ENCODE data around the gene COX10. TPM values are rescaled to one million over a fixed set of nuclear protein-coding genes. Genes with fewer than 3 reads are reported as not detected.

The COX10 gene
- total RNA-seq, 2 donors from 2014 or later, result 31.6 to 67.6 TPM

GRCh38 chr17:14203388-14203787 lies 134.1 kb downstream of the COX10 start:
- no peak overlapping the region for H3K27ac ChIP-seq
- H3K36me3 ChIP-seq, result peaks cover 14% of the 10 kb centered on the region
- no peaks in the 10 kb centered on the region for H3K9me3 ChIP-seq
- H3K27me3 ChIP-seq, result no peaks in the 10 kb centered on the region
- no peak overlapping the region for H3K4me3 ChIP-seq
- DNase-seq (ENCODE audit: low spot score), result no peak
- peaks cover 0 to 3% of the 10 kb centered on the region in 2 donors for H3K4me1 ChIP-seq
- TF ChIP-seq, protein P1, sequence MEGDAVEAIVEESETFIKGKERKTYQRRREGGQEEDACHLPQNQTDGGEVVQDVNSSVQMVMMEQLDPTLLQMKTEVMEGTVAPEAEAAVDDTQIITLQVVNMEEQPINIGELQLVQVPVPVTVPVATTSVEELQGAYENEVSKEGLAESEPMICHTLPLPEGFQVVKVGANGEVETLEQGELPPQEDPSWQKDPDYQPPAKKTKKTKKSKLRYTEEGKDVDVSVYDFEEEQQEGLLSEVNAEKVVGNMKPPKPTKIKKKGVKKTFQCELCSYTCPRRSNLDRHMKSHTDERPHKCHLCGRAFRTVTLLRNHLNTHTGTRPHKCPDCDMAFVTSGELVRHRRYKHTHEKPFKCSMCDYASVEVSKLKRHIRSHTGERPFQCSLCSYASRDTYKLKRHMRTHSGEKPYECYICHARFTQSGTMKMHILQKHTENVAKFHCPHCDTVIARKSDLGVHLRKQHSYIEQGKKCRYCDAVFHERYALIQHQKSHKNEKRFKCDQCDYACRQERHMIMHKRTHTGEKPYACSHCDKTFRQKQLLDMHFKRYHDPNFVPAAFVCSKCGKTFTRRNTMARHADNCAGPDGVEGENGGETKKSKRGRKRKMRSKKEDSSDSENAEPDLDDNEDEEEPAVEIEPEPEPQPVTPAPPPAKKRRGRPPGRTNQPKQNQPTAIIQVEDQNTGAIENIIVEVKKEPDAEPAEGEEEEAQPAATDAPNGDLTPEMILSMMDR (IDR thresholded peaks at IDR 0.05), result no peak

DNA sequence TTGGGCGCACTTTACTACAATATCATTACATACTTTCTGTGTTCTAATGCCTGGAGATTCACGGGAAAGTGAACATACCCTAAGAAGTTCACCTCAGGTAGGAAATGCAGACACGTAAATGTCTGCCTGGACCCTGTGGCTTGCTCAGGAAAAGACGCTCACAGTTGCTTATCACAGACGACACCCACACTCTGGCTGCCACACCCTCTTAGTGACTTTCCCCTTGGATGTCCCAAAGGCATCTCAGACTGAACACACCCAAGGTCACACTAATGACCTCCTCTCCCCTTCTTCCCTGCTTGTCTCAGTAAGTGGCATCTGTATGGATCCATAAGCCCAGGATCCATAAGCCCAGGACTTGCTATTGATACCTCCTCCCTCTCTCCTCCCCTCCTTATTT lies 134.8 kb downstream of the COX10 start:
- Histone ChIP-seq H3K27me3 (no peaks in the 10 kb centered on the region), H3K9me3 (no peaks in the 10 kb centered on the region), H3K27ac (no peak overlapping the region), H3K4me3 (no peak overlapping the region), H3K4me1 (peaks cover 0 to 3% of the 10 kb centered on the region in 2 donors), H3K36me3 (peaks cover 14% of the 10 kb centered on the region)
- TF ChIP-seq, protein P1 (IDR thresholded peaks at IDR 0.05), result no peak
- no peak for DNase-seq (ENCODE audit: low spot score)

DNA sequence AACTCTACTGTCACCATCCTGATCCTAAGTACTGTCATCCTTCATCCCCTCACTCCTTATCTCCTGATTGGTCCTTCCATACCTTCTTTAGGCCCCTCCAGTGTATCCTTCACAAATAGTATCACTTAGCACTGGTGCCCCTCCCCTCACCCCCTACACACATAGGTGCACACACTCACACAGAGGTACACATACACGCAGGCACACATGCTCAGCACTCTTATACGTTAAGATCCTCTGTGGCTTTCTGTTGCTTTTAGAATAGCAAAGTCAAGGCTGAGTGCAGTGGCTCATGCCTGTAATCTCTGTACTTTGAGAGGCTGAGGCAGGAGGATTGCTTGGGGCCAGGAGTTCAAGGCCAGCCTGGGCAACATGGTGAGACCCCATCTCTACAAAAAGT lies 135.2 kb downstream of the COX10 start:
- H3K9me3 ChIP-seq, result no peaks in the 10 kb centered on the region
- no peak overlapping the region for H3K4me3 ChIP-seq
- no peaks in the 10 kb centered on the region for H3K27me3 ChIP-seq
- TF ChIP-seq, protein P1 (IDR thresholded peaks at IDR 0.05), result no peak
- H3K4me1 ChIP-seq, result peaks cover 0 to 3% of the 10 kb centered on the region in 2 donors
- H3K36me3 ChIP-seq, result peaks cover 14% of the 10 kb centered on the region
- DNase-seq (ENCODE audit: low spot score), result no peak
- no peak overlapping the region for H3K27ac ChIP-seq

- H3K9me3 ChIP-seq, result no peaks in the 10 kb centered on the region
- peaks cover 0 to 3% of the 10 kb centered on the region in 2 donors for H3K4me1 ChIP-seq
- H3K27ac ChIP-seq, result peak overlapping the region in 1 of 2 donors; percentile 50
- no peak overlapping the region for H3K4me3 ChIP-seq
- TF ChIP-seq, protein P1 (IDR thresholded peaks at IDR 0.05), result no peak
- no peak for DNase-seq (ENCODE audit: low spot score)
- H3K36me3 ChIP-seq, result peaks cover 14% of the 10 kb centered on the region
- no peaks in the 10 kb centered on the region for H3K27me3 ChIP-seq
These were observed 136.1 kb downstream of the COX10 start for GRCh38 chr17:14205380-14205779.

DNA sequence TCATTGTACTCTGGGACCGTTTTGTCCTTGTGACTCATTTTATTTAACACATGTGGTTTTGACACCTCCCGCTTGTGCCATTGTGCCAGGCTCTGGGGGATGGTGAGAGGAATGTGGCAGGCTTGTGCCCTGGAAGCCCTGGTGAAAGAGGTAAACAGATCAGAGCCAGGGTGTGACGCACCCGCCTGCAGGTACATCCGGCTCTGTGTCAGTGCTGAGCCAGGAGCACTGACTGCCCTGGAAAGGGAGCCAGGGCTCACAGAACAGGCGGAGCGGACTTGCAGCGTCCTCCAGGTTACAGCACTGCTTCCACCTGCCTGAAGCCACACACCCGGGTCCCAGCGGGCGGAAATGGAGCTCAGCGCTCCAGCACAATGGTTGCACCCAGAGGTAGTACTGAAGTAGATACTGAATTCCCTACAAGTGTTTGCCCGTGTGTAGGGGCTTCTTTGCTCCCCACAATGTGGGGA lies 136.7 kb downstream of the COX10 start:
- peaks cover 14% of the 10 kb centered on the region for H3K36me3 ChIP-seq
- no peaks in the 10 kb centered on the region for H3K9me3 ChIP-seq
- H3K4me1 ChIP-seq, result peaks cover 0 to 3% of the 10 kb centered on the region in 2 donors
- peak; percentile 76 for DNase-seq (ENCODE audit: low spot score)
- TF ChIP-seq, protein P1 (IDR thresholded peaks at IDR 0.05), result no peak
- H3K27me3 ChIP-seq, result no peaks in the 10 kb centered on the region
- peak overlapping the region in 1 of 2 donors; percentile 50 for H3K27ac ChIP-seq
- H3K4me3 ChIP-seq, result no peak overlapping the region

DNA sequence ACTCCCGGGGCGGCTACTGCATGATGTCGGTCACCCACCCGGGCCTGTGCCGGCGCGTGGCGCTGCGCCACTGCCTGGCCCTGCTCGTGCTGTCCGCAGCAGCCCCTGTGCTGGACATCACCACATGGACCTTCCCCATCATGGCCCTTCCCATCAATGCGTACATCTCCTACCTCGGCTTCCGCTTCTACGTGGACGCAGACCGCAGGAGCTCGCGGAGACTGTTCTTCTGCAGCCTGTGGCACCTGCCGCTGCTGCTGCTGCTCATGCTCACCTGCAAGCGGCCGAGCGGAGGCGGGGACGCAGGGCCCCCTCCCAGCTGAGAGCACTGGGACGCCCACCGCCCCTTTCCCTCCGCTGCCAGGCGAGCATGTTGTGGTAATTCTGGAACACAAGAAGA lies 137.6 kb downstream of the COX10 start:
- Histone ChIP-seq H3K4me1 (peaks cover 0 to 3% of the 10 kb centered on the region in 2 donors), H3K9me3 (no peaks in the 10 kb centered on the region), H3K27ac (no peak overlapping the region), H3K27me3 (no peaks in the 10 kb centered on the region), H3K4me3 (no peak overlapping the region), H3K36me3 (peaks cover 14% of the 10 kb centered on the region)
- TF ChIP-seq, protein P1 (IDR thresholded peaks at IDR 0.05), result no peak
- DNase-seq (ENCODE audit: low spot score), result no peak

All from right atrium auricular region (tissue), 2 donors.